Stimulated activated CD8-positive, alpha-beta memory T cell treated with anti-CD3 and anti-CD28 coated beads, Interleukin-7, amount 100 ng/mL, for 24 hours (primary cell): ENCODE results near the gene LDB3.

Source experiments
- DNase-seq: peaks from one replicate; pipeline ENCODE4 v3.0.0-alpha.2; 2020; ENCODE audit warnings: low read depth

The LDB3 gene

DNA sequence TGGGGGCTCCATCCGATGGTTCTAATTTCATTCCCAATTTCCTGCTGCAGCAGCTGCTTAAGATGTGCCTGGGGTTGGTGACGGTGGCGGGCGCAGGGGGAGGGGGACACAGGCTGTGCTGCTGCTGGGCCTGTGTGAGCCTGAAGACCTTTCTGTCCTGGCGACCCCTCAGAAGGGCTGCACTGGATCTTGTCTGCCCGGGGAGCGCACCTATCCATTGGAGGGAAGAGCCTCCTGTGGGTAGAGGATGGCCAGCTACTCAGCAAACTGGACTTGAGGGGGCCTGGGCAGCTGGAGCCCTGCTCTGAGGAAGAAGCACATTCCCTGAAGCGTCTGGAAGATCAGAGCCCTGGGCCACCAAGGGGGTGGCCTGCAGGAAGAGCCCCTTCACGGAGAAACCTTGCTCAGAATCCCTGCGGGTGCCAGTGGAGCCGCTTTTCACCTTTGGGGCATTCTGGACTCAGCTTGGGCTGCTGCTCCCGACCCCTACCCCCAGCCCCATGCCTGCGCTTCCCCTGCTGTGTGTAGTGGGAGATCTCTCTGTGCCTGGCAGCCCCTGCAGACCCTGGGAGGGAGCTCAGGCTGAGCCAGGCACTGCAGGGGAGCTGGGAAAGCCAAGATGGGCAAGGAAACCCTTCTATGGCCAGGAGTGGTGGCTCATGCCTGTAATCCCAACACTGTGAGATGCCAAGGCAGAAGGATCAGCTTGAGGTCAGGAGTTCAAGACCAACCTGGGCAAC is 17.8 kb downstream of the LDB3 start:
- DNase-seq: no peak

DNA sequence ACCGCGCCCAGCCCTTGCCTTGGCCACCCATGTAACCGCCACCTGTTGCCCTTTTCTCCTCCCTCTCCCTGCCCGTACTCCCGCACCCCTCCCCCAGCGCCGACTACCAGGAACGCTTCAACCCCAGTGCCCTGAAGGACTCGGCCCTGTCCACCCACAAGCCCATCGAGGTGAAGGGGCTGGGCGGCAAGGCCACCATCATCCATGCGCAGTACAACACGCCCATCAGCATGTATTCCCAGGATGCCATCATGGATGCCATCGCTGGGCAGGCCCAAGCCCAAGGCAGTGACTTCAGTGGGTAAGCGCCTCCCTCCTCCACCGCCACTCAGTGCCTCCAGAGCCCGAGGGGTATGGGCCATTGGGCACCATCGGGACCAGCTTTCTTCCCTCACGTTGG is 18.7 kb downstream of the LDB3 start:
- DNase-seq: no peak

DNA sequence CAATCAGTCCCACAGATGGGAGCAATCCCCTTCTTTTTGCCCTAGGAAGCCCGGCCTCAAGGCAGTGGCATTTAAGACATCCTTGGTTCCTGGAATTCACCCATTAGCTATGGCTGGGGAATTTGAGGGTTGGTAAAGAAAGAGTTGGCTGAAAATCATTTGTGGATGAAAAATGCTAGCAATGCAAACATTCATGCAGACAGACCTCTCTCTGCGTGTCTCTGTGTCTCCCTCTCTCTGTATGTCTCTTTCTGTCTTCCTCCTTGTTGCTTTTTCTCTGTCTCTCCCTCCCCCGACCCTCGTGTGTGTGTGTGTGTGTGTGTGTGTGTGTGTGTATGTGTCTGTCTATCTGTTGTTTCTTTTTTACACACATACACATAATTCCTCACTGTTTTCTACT is 19.4 kb downstream of the LDB3 start:
- DNase-seq: no peak

DNA sequence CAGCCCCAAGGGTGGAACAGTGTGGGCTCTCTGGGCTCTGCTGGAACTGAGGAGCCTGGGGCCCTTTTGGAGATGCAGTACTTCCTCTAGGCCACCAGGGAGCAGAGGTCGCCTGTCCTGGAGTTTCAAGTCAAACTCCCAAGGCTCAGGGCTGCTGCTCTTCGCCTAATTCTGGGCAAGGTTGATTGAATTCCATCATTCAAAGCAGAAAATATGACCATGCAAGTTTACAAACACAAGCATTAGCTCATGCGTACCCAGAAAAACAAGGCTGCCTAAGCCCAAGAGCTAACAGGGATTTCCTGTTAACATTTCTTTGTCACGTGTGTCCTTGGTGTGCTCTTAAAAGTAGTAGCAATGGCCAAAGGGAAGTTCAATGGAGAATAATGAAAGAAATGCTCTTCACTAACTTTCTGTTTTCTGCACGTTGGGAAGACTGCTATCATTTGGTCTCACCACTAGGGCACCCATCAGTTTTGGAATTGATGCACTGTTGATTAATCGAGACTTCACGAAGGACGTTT is 20.1 kb downstream of the LDB3 start:
- no peak for DNase-seq

DNA sequence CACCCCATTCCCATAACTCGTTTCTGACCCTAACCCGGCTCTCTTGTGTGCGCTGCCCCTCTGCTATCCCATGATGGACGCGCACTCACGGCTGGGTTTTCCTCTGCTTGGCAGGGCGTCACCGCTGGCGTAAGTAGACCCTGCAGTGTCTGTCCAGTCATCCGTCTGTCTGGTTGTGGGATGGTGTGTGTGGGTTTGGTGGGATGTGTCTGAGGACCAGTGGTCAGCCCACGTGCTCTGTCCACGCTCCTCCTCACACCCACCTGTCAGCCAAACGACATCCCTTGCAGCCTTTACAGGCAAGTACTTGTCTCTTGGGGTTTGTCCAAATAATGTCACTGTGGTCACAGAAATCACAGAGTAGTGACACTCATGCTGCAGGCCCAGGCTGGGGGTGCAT is 20.8 kb downstream of the LDB3 start:
- no peak for DNase-seq

DNA sequence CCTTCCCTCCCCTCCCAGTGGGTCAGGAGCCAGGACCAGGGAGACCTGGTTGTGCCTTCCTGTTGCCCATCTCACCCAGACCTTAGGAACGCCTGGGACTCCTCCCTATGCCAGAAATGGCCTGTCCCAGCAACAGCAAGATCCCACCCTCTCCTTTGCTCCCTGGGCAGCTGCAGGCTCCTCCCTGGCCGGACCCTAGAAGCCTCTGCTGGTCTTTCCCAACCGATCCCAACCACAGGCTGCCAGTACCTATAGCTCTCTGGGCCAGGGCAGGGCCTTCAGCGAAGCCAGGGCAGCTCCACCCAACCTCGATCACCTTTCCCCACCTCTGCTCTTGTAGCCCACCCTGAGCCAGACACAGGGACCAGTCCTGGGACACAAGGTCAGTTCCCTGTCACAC is 21.9 kb downstream of the LDB3 start:
- no peak for DNase-seq

DNA sequence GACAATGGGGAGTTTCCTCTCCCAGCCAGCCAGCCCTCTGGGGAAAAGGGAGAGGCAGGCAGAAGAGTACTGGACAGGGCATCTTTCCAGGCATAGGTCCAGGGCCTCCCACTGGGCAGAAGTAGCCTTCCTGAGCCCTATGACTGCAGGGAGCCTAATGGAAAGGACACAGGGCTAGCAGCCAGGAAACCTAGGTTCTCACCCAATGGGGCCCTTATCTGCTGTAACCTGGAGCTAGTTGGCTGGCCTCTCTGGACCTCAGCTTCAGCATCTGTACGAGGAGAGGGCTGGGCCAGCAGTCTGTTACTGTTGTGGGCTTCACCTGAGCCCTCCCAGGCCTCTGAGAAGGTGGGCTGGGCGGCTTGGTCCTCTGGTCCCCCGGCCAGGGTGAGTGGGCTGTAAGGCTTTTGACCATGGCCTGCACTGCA is 22.4 kb downstream of the LDB3 start:
- no peak for DNase-seq

DNA sequence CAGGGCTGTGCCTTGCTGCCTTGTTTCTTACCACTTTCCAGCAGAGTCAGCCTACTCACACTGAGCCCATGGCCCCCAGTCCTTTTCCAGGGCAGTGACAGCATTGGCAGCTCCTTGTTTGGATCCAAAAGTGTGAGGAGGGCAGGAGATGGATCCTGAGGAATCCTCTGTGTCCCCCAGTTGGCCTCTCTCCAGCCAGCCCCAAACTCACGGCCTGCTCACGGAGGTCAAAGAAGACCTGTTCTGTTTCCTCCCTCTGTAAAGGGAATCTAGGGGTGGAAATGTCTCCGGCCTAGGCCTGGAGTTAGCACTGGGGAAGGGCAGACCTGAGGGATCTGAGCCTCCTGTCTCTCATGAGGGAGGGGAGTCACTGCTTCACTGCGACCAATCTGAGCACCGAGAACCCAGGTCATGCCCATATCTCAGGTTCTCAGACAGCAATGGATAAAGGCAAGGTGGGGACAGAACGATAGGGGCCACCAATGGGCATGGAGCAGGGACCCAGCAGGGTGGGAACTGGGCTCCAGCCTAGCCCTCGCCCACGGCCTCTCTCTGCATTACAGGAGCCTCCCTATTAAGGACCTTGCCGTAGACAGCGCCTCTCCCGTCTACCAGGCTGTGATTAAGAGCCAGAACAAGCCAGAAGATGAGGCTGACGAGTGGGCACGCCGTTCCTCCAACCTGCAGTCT is 23.2 kb downstream of the LDB3 start:
- no peak for DNase-seq

DNA sequence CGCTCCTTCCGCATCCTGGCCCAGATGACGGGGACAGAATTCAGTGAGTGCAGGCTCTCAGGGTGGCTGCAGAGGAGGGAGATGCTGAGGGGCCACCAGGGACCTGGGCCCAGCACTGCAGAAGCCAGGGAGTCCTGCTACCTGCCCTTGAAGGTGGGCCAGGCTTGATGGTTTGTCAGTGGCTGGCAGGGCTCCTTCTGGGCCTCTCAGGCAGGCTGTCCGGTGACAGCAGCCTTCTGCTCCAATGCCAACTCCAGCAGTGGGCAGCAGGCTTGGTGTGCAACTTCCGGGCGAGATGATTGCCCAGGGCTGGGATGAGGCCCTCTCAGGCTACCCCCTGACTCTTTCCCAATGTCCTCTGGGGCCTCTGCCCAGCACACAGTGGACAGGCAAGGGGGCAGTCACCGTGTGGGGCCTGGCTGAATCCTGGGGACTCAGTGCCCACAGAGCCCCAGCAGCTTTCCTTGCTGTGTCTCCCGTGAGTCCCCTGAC is 23.8 kb downstream of the LDB3 start:
- DNase-seq: no peak

DNA sequence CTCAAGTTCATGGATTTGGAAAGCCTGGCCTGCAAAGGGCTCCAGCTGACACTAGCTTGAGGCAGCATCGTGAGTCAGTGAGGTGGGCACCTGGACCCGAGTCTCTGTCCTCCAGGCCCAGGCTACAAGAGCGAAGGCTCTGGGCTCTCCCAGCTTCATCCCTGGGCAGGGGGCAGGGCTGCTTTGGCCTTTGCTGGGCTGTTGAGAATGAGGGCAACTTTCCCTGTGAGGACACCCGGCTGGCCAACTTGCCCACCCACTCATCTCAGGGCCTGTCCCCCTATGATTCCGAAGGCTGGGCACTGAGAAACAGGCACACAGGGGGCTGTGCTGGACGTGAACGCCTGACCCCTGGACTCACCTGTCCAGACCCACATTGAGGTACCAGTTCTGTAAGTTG is 24.4 kb downstream of the LDB3 start:
- DNase-seq: no peak

DNA sequence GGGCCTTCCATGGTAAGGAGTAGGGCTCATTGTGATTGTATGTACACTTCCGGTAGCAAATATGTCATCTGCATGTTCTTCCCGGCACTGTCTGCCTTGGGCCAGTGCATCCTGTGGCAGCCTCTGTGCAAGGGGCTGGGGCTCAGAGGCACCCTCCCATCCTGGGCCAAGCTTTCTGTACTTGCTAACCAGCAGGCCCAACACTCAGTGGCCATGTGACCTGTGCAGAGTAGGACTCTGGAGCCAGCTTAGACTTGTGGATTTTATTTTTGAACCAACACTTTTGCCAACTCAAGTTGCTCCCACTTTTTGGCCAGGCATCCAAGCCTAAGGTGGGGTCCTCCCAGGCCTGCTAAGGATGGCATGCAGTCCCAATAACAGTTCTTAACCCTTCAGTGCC is 25.0 kb downstream of the LDB3 start:
- DNase-seq: no peak

DNA sequence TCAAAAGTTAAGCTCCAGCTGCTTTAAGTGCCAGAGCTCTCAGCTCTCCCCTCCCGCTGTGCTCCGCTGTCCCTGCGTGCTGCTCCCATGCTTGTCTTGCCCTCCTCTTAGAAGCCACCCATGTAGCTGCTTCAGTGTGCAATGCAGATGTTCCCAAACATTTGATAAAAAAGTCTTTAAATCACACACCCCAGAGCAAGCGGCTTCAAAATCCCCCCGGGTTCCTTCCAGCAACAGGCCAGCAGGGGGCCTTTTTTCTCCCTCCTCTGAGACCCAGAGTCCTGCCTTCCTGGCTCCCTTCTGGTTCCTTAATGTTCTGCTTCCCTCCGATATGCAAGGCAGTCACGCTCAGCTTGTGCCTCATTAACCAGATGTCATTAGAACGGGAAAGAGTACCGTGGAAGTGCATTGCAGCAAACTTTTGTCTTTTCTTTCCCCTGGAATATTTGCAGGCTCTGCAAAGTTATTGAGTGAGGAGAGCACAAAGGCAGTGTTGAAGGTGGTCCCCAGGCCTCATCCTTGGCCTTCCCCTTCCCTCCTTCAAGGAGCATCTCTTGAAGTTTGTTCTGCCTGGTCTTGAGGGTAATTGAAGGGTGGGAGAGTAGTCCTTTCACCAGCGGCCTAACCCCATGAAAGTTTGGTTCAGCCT is 25.5 kb downstream of the LDB3 start:
- no peak for DNase-seq

DNA sequence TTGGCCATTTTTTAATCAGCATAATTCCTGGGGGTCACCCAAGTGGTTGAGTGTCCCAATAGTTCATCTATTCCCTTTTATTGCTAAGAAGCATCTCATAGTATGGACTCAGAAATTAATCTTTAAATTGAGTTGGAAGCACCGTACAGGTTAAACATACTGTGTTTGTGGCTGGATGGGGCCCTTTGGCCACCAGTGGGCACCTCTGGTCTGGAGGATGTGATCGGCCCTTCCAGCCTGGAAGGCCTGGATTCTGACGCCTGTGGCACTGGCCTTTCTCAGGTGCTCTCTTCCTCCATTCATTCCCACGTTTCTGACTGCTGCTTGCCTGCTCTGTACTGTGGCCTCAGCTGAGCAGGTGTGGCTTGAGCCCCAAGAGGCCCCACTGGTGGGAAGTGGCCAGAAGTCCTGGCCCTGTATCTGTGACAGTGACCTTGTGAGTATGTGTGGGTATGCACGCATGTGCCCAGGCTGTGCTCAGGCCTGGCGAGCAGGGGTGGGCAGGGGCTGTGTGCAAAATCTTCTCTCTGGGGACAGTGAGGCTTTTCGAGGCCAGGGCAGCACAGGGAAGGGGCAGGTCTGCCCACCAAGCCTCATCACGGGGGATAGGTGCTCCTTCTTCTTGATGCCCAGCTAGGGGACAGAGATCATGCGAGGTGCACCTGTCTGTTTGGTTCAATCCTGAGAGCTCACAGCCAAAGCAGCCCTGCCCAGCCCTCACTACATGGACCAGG is 30.1 kb downstream of the LDB3 start:
- DNase-seq: no peak

DNA sequence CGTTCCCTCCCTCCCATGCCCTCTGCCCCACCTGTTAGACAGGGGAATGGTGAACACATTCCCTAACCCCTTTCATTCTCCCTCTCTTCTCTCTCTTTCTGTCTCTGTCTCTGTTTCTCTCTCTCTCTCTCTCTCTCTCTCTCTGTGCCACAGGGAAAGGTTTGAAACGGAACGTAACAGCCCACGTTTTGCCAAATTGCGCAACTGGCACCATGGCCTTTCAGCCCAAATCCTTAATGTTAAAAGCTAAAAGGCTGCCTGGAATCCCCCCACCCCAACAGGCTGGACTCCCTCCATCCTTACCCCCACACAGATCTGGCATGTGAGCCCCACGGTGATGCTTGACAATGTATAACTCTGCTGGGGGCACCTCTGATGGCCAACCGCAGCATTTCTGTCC is 30.8 kb downstream of the LDB3 start:
- no peak for DNase-seq

DNA sequence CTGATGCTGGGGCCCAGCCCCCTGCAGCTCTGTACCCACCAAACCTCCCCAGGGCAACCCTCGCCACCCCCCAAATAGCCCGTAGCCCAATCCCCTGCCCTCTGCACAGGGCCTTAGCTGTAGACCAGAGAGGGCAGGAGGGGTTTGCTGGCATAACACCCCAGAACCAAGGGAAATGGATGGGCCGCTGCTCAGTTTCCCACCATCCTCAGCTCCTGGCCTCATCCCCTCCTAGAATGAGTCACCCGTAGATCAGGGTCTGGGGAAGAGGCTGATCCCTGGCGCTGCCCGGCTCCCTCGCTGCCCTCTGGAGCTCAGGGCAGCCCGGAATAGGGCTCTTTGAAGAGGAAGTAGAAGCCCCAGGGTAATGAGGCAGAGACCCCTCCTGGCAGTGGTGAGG is 31.2 kb downstream of the LDB3 start:
- DNase-seq: no peak

DNA sequence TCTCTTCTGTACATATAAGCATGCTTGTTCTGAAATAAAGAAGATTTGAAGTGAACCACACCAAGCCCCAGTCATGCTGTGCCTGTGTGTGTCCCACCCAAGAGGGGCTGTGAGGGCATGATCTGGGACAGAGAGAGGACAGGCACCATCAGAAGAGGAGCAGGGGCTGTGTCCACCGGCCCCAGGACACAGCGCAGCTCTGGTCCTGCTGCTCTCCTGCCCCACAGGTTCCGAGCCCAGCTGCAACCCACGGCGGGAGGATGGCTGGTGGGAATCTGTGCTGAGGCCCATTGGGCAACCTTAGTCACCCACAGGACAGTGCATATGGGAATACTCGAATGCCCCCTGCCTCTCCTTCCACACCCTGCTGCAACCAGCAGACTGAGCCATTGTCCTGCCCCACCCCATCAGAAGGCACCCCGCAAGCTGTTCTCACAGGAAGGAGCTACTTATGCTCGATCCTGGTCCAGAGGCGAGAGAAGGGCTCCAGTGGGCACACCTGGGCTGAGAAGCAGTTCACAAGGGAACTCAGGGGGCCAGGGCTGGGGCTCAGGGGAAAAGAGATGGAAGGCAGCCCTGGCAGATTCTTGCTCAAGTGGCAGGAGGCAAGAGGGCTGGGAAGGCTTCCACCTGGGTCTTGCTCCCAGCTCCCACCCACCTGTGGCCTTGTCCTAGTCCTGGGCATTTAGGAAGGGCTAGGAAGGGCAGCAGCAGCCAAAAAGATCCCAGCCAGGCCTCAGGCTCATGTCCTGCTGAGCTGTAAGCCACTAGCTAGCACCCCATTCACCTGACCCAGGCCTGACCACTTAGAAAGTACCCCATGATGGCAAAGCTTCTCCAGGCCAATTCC is 31.9 kb downstream of the LDB3 start:
- DNase-seq: no peak

DNA sequence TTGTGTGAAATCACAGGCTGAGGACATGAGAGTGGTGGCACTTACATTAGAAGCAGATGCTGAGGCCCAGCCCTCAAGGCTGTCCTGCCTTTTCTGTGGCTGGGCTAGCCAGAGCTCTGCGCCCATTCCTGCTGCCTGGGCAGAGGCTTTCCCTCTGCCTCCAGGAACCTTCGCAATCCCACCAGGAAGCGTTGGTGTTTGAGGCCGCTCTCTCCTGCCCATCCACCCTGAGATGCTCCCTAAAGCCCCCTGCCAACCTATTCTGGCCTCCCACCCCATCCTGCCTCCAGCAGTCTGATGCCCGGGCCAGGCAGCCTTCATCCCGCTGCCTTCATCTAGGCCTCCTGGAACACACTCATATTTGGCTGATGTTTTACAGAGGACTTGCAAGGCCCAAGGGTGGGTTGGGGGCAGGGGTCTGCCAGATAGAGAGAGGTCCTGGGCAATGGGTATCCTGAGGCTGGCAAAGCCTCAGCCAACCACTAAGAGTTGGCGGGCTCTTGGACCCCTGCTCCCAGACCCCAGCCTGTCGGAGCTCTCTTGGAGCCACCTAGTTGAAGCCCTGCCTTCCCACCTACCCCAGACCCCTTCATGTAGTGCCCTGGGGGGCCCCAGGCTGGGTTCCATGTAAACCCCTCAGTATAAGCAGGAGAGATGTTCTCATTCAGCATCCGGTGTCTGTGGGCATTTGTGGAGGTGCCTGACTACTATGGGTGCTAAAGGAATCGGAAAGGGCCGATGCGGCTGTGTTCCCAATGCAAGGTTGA is 32.7 kb downstream of the LDB3 start:
- DNase-seq: no peak

DNA sequence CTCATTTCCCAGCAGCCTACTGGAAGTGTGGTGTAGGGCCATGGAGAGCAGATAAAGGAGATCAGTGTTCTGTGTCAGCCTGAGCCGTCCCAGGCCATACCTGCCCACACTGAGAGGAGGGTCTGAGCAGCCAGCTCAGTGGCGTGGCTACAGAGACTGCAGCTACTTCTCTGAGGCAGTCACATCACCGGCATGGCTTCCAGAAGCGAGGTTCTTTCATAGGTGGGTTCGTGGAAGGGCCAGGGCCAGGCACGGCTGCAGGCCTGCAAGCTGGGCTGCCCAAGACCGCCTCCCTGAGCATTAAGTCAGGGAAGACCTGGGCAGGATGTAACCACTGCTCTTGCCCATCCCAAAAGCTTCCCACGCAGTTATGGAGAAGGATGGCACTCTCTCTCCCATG is 34.9 kb downstream of the LDB3 start:
- no peak for DNase-seq

DNA sequence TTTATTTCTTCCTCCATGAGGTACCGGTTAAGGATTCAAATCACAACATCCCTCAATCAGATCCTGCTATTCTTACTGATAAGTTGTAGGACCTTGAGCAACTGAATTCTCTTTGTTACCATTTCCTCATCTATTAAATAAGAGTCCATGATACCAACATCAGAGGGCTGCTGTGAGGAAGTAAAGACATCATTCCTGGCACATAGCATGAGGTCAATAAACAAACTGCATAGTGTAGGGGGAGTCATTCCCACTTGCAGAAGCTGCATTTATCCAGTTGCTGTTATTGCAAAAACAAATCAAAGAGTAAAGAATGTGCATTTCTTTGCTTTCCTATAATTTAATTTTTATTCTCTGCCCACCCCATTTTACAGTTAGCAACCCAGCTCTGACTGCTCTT is 36.8 kb downstream of the LDB3 start:
- DNase-seq: no peak

DNA sequence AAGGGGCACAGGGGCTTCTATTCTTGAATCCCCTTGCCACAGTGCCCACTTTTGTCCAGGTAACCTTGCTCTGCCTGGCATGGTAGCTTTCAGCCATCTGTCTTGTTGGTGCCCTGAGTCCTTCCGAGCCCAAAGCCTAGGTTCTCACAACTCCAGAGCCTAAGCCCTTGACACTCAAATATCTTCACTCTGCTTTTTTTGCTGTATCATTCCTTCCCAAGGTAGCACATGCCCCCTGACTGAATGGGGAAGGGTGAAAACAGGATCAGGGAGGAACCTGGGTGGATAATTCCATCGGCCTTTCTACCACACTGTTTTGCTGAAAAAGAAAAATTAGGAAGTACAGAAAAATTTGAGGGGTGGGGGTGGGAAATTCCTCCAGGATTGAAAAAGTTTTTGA is 37.6 kb downstream of the LDB3 start:
- DNase-seq: no peak

DNA sequence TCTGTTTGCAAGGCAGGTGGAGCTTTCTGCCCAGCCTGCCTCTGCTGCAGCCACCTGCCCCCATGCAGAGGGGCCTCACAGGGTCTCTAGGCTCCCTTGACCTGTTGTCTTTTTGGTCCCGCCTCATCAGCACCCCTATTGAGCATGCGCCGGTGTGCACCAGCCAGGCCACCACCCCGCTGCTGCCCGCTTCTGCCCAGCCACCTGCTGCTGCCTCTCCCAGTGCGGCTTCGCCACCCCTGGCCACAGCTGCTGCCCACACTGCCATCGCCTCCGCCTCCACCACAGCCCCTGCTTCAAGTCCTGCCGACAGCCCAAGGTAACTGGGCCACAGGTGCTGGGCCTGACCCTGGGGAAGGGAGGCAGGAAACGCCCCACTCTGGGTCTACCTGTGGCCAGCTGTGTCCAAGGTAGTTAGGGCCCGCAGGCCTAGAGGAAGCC is 38.1 kb downstream of the LDB3 start:
- DNase-seq: no peak
